Type B pancreatic cell (in vitro differentiated cells): ENCODE data around the gene LY9. TPM values are rescaled to one million over a fixed set of nuclear protein-coding genes. Genes with fewer than 3 reads are reported as not detected.

Experiments used
- DNase-seq: peaks from one replicate; pipeline ENCODE4 v3.0.0; 2021; ENCODE audit warnings: mixed read lengths; ENCODE audit not compliant: unreplicated experiment; ENCODE audit errors: extremely low spot score
- H3K27ac Mint-ChIP-seq: 2 replicates; pipeline ENCODE4 v1.8.0; 2021; ENCODE audit warnings: mild to moderate bottlenecking, mixed read lengths
- H3K27me3 Mint-ChIP-seq: 2 replicates; pipeline ENCODE4 v1.8.0; 2021; ENCODE audit warnings: mixed read lengths
- H3K36me3 Mint-ChIP-seq: 2 replicates; pipeline ENCODE4 v1.8.0; 2021; ENCODE audit warnings: mixed read lengths
- H3K4me1 Mint-ChIP-seq: one replicate; pipeline ENCODE4 v1.8.0; 2021; ENCODE audit warnings: mixed read lengths; ENCODE audit not compliant: unreplicated experiment
- H3K4me3 Mint-ChIP-seq: 2 replicates; pipeline ENCODE4 v1.8.0; 2021; ENCODE audit warnings: mild to moderate bottlenecking, mixed read lengths
- H3K9me3 Mint-ChIP-seq: 2 replicates; pipeline ENCODE4 v1.8.0; 2021; ENCODE audit warnings: mixed read lengths
- long read RNA-seq: library from polyadenylated mRNA; unstranded; transcript quantifications from one replicate; pipeline ENCODE4 v2.0.0, GENCODE V29; 2020
- total RNA-seq: library from RNA; stranded (reverse); gene quantifications from 2 replicates; pipeline ENCODE4 v1.2.1, GENCODE V29; 2021; ENCODE audit warnings: low replicate concordance
- TF ChIP-seq, protein P1 (sequence below): fragments of 200-600 bp; sonication (generic); conservative IDR thresholded peaks from 2 replicates; pipeline ENCODE4 v1.5.0; 2021; ENCODE audit warnings: antibody characterized with exemption, mild to moderate bottlenecking

LY9 gene, protein sequence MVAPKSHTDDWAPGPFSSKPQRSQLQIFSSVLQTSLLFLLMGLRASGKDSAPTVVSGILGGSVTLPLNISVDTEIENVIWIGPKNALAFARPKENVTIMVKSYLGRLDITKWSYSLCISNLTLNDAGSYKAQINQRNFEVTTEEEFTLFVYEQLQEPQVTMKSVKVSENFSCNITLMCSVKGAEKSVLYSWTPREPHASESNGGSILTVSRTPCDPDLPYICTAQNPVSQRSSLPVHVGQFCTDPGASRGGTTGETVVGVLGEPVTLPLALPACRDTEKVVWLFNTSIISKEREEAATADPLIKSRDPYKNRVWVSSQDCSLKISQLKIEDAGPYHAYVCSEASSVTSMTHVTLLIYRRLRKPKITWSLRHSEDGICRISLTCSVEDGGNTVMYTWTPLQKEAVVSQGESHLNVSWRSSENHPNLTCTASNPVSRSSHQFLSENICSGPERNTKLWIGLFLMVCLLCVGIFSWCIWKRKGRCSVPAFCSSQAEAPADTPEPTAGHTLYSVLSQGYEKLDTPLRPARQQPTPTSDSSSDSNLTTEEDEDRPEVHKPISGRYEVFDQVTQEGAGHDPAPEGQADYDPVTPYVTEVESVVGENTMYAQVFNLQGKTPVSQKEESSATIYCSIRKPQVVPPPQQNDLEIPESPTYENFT
- not detected in 2 replicates for total RNA-seq
- long read RNA-seq, result 0 reads

DNA sequence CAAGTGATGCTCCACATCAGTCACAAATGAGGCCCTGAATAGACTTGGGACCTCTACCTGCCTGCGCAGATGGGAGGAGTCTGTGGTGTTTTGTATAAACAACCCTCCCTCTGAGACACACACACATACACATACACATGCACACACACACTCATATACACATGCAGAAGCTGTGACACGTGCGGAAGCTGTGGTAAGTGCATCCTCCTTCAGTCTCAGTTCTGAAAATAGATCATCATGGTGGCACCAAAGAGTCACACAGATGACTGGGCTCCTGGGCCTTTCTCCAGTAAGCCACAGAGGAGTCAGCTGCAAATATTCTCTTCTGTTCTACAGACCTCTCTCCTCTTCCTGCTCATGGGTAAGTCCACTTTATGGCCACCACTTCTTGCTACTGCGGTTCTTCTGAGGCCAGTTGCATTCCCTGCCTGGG is at the start of gene LY9:
Gene LY9, plus strand, starts transcription at position 224 of the 433 bp plus-strand sequence. Its CDS starts 14 bp downstream, at position 238.
- no peaks in the 10 kb centered on the region for H3K4me1 Mint-ChIP-seq
- H3K27ac Mint-ChIP-seq, result no peak within 1 kb of the TSS
- TF ChIP-seq, protein P1, sequence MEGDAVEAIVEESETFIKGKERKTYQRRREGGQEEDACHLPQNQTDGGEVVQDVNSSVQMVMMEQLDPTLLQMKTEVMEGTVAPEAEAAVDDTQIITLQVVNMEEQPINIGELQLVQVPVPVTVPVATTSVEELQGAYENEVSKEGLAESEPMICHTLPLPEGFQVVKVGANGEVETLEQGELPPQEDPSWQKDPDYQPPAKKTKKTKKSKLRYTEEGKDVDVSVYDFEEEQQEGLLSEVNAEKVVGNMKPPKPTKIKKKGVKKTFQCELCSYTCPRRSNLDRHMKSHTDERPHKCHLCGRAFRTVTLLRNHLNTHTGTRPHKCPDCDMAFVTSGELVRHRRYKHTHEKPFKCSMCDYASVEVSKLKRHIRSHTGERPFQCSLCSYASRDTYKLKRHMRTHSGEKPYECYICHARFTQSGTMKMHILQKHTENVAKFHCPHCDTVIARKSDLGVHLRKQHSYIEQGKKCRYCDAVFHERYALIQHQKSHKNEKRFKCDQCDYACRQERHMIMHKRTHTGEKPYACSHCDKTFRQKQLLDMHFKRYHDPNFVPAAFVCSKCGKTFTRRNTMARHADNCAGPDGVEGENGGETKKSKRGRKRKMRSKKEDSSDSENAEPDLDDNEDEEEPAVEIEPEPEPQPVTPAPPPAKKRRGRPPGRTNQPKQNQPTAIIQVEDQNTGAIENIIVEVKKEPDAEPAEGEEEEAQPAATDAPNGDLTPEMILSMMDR, result no peak

DNA sequence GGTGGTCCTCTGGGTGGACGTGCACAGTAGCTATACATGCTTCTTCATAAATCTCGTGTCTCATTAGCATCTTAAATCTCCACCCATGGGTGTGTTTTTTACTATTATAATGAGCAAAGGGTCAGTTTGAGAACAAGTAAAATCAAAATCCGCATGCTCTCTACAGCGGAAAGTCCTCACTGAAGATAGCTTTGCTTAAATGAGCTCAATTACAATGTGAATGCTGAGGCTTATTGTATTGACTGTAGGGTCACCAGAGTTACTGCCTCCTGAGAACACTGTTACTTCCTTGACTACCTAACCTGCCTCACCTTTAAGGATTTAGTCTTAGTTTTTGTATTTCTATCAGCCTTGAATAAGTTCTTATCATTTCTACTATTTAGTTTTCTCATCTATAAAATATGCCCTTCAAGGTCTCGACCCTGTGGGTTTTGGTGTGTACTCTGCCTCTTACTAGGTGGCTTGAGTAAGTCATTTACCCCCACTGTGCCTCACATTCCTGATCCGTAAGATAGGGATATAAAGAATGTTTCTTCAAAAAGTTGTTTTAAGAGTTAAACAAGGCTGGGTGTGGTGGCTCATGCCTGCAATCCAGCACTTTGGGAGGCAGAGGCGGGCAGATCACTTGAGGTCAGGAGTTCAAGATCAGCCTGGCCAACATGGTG is 49.0 kb upstream of the LY9 start:
- DNase-seq, result no peak
- Mint-ChIP-seq H3K27ac (no peak overlapping the region), H3K4me3 (no peak overlapping the region), H3K4me1 (no peaks in the 10 kb centered on the region), H3K36me3 (no peaks in the 10 kb centered on the region), H3K27me3 (peaks cover 21% of the 10 kb centered on the region), H3K9me3 (no peaks in the 10 kb centered on the region)
- TF ChIP-seq, protein P1, result no peak

More for the DNA sequence above, at the start of gene LY9:
- Mint-ChIP-seq H3K9me3 (no peaks in the 10 kb centered on the region), H3K27me3 (no peaks in the 10 kb centered on the region), H3K36me3 (no peaks in the 10 kb centered on the region), H3K4me3 (no peak within 1 kb of the TSS)
- DNase-seq, result no peak

DNA sequence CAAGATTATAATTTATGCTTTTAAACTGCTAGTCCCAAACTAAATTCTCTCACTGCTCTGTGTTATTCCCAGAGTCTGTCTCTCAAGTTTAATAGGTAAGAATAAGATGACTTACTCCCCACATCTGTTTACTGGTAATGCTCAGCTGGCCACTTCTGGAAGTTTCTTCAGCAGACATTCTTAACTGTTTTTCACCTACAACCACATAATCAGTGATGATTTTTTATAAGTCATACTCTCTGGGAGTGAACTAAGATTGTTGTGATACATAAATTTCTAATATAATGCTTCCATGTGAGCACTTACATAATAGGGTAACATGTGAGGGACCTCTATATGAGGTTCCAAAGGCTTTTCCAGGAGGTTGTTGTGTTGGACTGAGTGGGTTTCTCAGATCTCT is 48.3 kb upstream of the LY9 start:
- Mint-ChIP-seq H3K27ac (no peak overlapping the region), H3K36me3 (no peaks in the 10 kb centered on the region), H3K4me1 (no peaks in the 10 kb centered on the region), H3K4me3 (no peak overlapping the region), H3K27me3 (peaks cover 24% of the 10 kb centered on the region), H3K9me3 (no peaks in the 10 kb centered on the region)
- no peak for DNase-seq
- TF ChIP-seq, protein P1, result no peak

DNA sequence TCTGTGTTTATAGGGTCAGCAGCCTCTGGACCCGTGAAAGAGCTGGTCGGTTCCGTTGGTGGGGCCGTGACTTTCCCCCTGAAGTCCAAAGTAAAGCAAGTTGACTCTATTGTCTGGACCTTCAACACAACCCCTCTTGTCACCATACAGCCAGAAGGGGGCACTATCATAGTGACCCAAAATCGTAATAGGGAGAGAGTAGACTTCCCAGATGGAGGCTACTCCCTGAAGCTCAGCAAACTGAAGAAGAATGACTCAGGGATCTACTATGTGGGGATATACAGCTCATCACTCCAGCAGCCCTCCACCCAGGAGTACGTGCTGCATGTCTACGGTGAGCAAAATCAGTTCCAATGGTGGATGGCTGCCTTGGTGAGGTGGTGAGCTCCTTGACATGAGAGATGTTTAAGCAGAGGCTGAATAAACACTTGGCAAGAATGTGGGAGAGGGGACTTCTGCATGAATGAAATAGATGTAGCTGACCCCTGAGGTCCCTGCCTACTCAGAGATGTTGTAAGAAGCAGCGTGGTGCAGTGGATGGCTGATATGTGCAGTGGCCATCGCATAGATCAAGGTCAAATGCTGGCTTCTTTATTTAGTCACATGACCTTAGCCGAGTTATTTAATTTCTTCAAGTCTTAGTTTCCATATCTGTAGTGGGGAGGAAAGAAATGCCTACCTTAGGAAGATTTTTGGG is 47.6 kb upstream of the LY9 start:
- Mint-ChIP-seq H3K27ac (no peak overlapping the region), H3K4me1 (no peaks in the 10 kb centered on the region), H3K36me3 (no peaks in the 10 kb centered on the region), H3K4me3 (no peak overlapping the region), H3K27me3 (peaks cover 28% of the 10 kb centered on the region), H3K9me3 (no peaks in the 10 kb centered on the region)
- TF ChIP-seq, protein P1, result no peak
- no peak for DNase-seq

DNA sequence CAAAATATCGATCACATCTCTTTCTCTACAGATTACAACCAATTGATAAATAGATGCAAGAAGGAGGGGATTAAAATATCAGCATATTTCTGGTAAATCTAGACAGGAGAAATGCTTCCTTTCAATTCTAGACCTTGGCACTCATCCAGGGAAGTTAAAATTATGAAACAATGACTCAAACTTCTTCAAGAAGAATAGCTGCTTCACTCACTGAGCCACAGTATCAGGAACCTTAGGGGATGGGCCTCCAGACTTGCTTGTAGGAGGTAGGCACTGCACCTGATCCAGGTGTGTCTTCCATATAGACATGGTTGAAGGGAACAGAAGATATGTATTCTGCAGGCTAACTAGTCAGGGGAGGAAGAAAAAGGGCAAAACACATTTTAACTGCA is 47.1 kb upstream of the LY9 start:
- TF ChIP-seq, protein P1, result no peak

More for the DNA sequence above, 47.1 kb upstream of the LY9 start:
- Mint-ChIP-seq H3K9me3 (no peaks in the 10 kb centered on the region), H3K27ac (no peak overlapping the region), H3K36me3 (no peaks in the 10 kb centered on the region), H3K27me3 (peaks cover 28% of the 10 kb centered on the region), H3K4me1 (no peaks in the 10 kb centered on the region), H3K4me3 (no peak overlapping the region)
- no peak for DNase-seq
